Cardiac fibroblast (primary cell): Measurements from ENCODE around the gene ITPR3.

Experiments
- DNase-seq, 2 donors: peaks; one replicate each; pipeline versions ENCODE4 v3.0.0 to v3.0.0-alpha.2; 2010; ENCODE audit warnings: low read depth in 2 of 2
- H3K4me3 ChIP-seq, 2 donors: replicated peaks in 1 of 2; 1 replicate in 1 of 2; 2 replicates in 1 of 2; pipeline ENCODE4 v1.5.1; 2011; ENCODE audit warnings: low read depth in 2 of 2, low read length in 2 of 2, mild to moderate bottlenecking in 2 of 2, moderate library complexity in 1 of 2
- CTCF ChIP-seq: IDR thresholded peaks from one replicate; pipeline ENCODE4 v1.5.1; 2011; ENCODE audit warnings: low read depth, mild to moderate bottlenecking, low read length, inconsistent platforms

The ITPR3 gene

GRCh38 chr6:33684428-33684896, 63.3 kb downstream of the ITPR3 start:
- no peak for TF ChIP-seq CTCF
- no peak for DNase-seq
- no peak overlapping the region for H3K4me3 ChIP-seq

- no peak for TF ChIP-seq CTCF
- DNase-seq: no peak
- no peak overlapping the region for H3K4me3 ChIP-seq
Measured at GRCh38 chr6:33684983-33685382, 63.9 kb downstream of the ITPR3 start.

- H3K4me3 ChIP-seq: no peak overlapping the region
- no peak for DNase-seq
- no peak for TF ChIP-seq CTCF
Measured at GRCh38 chr6:33685411-33686224, 64.5 kb downstream of the ITPR3 start.

GRCh38 chr6:33686225-33686924, 65.3 kb downstream of the ITPR3 start:
- DNase-seq: no peak
- TF ChIP-seq CTCF: no peak
- H3K4me3 ChIP-seq: no peak overlapping the region

- TF ChIP-seq CTCF: no peak
- no peak overlapping the region for H3K4me3 ChIP-seq
Measured at GRCh38 chr6:33686981-33687975, 66.2 kb downstream of the ITPR3 start.

GRCh38 chr6:33688006-33688405, 66.9 kb downstream of the ITPR3 start:
- DNase-seq: no peak
- no peak overlapping the region for H3K4me3 ChIP-seq
- TF ChIP-seq CTCF: no peak

More at GRCh38 chr6:33686981-33687975, 66.2 kb downstream of the ITPR3 start:
- no peak for DNase-seq
